Measurements from ENCODE around the gene RNF40. TPM values are rescaled to one million over a fixed set of nuclear protein-coding genes. Genes with fewer than 3 reads are reported as not detected.
A peak's percentile ranks its signal among the peaks of the same experiment; 100 is the strongest.

RNF40 gene
- total RNA-seq, 1 donor from 2014 or later: 157 TPM

- Mint-ChIP-seq H3K4me1 (peaks cover 11% of the 10 kb centered on the region), H3K36me3 (ENCODE audit: low read depth) (no peaks in the 10 kb centered on the region), H3K4me3 (peak overlapping the region; percentile 58), H3K9me3 (no peaks in the 10 kb centered on the region), H3K27ac (ENCODE audit: unreplicated experiment) (no peak overlapping the region), H3K27me3 (ENCODE audit: low read depth) (no peaks in the 10 kb centered on the region)
- TF ChIP-seq CTCF (conservative IDR thresholded peaks at IDR 0.05): no peak
- no peak for DNase-seq (ENCODE audit: low read depth, low spot score)
Observed at GRCh38 chr16:30756781-30757100, 5.4 kb upstream of the RNF40 start.

GRCh38 chr16:30757316-30757715 lies 4.8 kb upstream of the RNF40 start:
- Mint-ChIP-seq H3K4me1 (peaks cover 16% of the 10 kb centered on the region), H3K27me3 (ENCODE audit: low read depth) (no peaks in the 10 kb centered on the region), H3K27ac (ENCODE audit: unreplicated experiment) (no peak overlapping the region), H3K9me3 (no peaks in the 10 kb centered on the region), H3K36me3 (ENCODE audit: low read depth) (no peaks in the 10 kb centered on the region), H3K4me3 (peak overlapping the region; percentile 59)
- TF ChIP-seq CTCF (conservative IDR thresholded peaks at IDR 0.05): no peak
- DNase-seq (ENCODE audit: low read depth, low spot score): no peak

GRCh38 chr16:30758988-30759491 lies 3.1 kb upstream of the RNF40 start:
- H3K27ac Mint-ChIP-seq (ENCODE audit: unreplicated experiment): no peak overlapping the region
- H3K4me1 Mint-ChIP-seq: peaks cover 28% of the 10 kb centered on the region
- no peak for TF ChIP-seq CTCF (conservative IDR thresholded peaks at IDR 0.05)
- peak overlapping the region; percentile 97 for H3K4me3 Mint-ChIP-seq
- no peaks in the 10 kb centered on the region for H3K9me3 Mint-ChIP-seq
- H3K36me3 Mint-ChIP-seq (ENCODE audit: low read depth): no peaks in the 10 kb centered on the region
- DNase-seq (ENCODE audit: low read depth, low spot score): no peak
- no peaks in the 10 kb centered on the region for H3K27me3 Mint-ChIP-seq (ENCODE audit: low read depth)

GRCh38 chr16:30760001-30760559 lies 2.0 kb upstream of the RNF40 start:
- Mint-ChIP-seq H3K27ac (ENCODE audit: unreplicated experiment) (no peak overlapping the region), H3K4me1 (peaks cover 28% of the 10 kb centered on the region), H3K27me3 (ENCODE audit: low read depth) (no peaks in the 10 kb centered on the region), H3K9me3 (no peaks in the 10 kb centered on the region), H3K4me3 (peak overlapping the region; percentile 97), H3K36me3 (ENCODE audit: low read depth) (no peaks in the 10 kb centered on the region)
- no peak for TF ChIP-seq CTCF (conservative IDR thresholded peaks at IDR 0.05)
- DNase-seq (ENCODE audit: low read depth, low spot score): no peak

- Mint-ChIP-seq H3K36me3 (ENCODE audit: low read depth) (no peaks in the 10 kb centered on the region), H3K27me3 (ENCODE audit: low read depth) (no peaks in the 10 kb centered on the region), H3K9me3 (no peaks in the 10 kb centered on the region), H3K27ac (ENCODE audit: unreplicated experiment) (peak overlapping the region; percentile 84), H3K4me3 (peak overlapping the region; percentile 97), H3K4me1 (peaks cover 28% of the 10 kb centered on the region)
- no peak for DNase-seq (ENCODE audit: low read depth, low spot score)
- TF ChIP-seq CTCF (conservative IDR thresholded peaks at IDR 0.05): no peak
Observed at GRCh38 chr16:30760577-30761426, 1.3 kb upstream of the RNF40 start.
